SU-DHL-6 (cell line): ENCODE measurements around the gene MIER2.

ENCODE experiments used
- H2AFZ ChIP-seq: fragments of 200-600 bp; sonication (generic); 2 replicates; pipeline ENCODE4 v1.6.1; 2014; ENCODE audit warnings: low read depth, mild to moderate bottlenecking, moderate library complexity, mixed read lengths, antibody characterized with exemption, low read length; ENCODE audit not compliant: severe bottlenecking
- H3F3A ChIP-seq: fragments of 200-600 bp; shearing (Covaris generic); 2 replicates; pipeline ENCODE4 v1.6.0; 2016; ENCODE audit warnings: antibody characterized with exemption, mild to moderate bottlenecking; ENCODE audit not compliant: insufficient read depth
- H3K27ac ChIP-seq: fragments of 200-600 bp; sonication (generic); 2 replicates; pipeline ENCODE4 v1.5.1; 2016; ENCODE audit warnings: low read depth, mild to moderate bottlenecking, low read length, moderate library complexity, mixed read lengths
- H3K27me3 ChIP-seq: fragments of 200-600 bp; sonication (generic), shearing (Covaris generic); 2 replicates; pipeline ENCODE4 v1.6.0; 2014; ENCODE audit warnings: mild to moderate bottlenecking, low read length
- H3K36me3 ChIP-seq: fragments of 200-600 bp; sonication (generic); 2 replicates; pipeline ENCODE4 v1.6.1; 2014; ENCODE audit warnings: mild to moderate bottlenecking, low read length, mixed read lengths
- H3K4me2 ChIP-seq: fragments of 300-600, 200-600 bp; shearing (Covaris generic), sonication (generic); 2 replicates; pipeline ENCODE4 v1.6.0; 2014; ENCODE audit warnings: low read length, low read depth, mild to moderate bottlenecking; ENCODE audit not compliant: poor library complexity, severe bottlenecking
- H3K4me3 ChIP-seq: fragments of 200-600 bp; sonication (generic); 2 replicates; pipeline ENCODE4 v1.5.1; 2014; ENCODE audit warnings: antibody characterized with exemption, low read length, mild to moderate bottlenecking, mixed read lengths; ENCODE audit not compliant: insufficient read depth, poor library complexity, severe bottlenecking
- H3K79me2 ChIP-seq: fragments of 200-600 bp; sonication (generic); 2 replicates; pipeline ENCODE4 v1.6.1; 2014; ENCODE audit warnings: mild to moderate bottlenecking, low read length, moderate library complexity; ENCODE audit not compliant: insufficient read depth
- H3K9ac ChIP-seq: fragments of 200-600 bp; sonication (generic); 2 replicates; pipeline ENCODE4 v1.7.0; 2014; ENCODE audit warnings: mild to moderate bottlenecking, low read length
- H3K9me2 ChIP-seq: fragments of 200-600 bp; sonication (generic); replicated peaks from 2 replicates; pipeline ENCODE4 v1.6.1; 2014; ENCODE audit warnings: low read length; ENCODE audit not compliant: insufficient read depth
- H3K9me3 ChIP-seq: fragments of 200-600 bp; sonication (generic); 2 replicates; pipeline ENCODE4 v1.6.1; 2014; ENCODE audit warnings: low read length, mixed read lengths; ENCODE audit not compliant: insufficient read depth
- H4K20me1 ChIP-seq: fragments of 200-600 bp; sonication (generic); 2 replicates; pipeline ENCODE4 v1.6.1; 2014; ENCODE audit warnings: low read depth, mild to moderate bottlenecking, antibody characterized with exemption, low read length, moderate library complexity, mixed read lengths
- EZH2phosphoT487 ChIP-seq: fragments of 200-600 bp; sonication (generic), shearing (Covaris generic); conservative IDR thresholded peaks from 2 replicates; pipeline ENCODE4 v1.6.1; 2018; ENCODE audit warnings: mild to moderate bottlenecking, antibody characterized with exemption, low read length, moderate library complexity, mixed read lengths
- TF ChIP-seq, protein P1 (sequence below): fragments of 200-600 bp; sonication (generic); IDR thresholded peaks from one replicate; pipeline ENCODE4 v1.5.1; 2017; ENCODE audit warnings: antibody characterized with exemption, mild to moderate bottlenecking, low read length, moderate library complexity; ENCODE audit not compliant: insufficient read depth, poor library complexity, severe bottlenecking

Gene MIER2

DNA sequence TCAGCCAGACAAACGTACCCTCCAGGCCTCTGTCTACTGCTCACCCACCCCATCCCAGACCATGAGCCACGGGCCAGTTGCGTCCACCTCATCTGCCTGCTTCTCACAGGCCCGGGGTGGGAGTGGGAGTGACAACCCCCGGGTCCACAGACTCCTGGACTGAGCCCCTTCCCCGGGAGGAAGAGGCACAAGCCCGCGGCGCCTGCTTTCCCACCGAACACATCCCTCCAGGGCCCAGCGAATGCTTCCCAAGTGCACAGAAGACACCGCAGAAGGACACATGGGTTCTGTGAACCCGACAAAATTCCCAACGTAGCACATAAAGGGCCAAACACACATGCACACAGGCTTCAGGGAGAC, 35.4 kb downstream of the MIER2 start:
- Histone ChIP-seq H3K9ac (no peak overlapping the region), H3K79me2 (no peaks in the 10 kb centered on the region), H3K4me2 (no peak overlapping the region), H2AFZ (no peak overlapping the region), H3K9me2 (no peaks in the 10 kb centered on the region), H3F3A (no peaks in the 10 kb centered on the region), H3K27ac (no peak overlapping the region), H3K9me3 (no peaks in the 10 kb centered on the region), H4K20me1 (no peaks in the 10 kb centered on the region), H3K4me3 (no peak overlapping the region), H3K36me3 (no peaks in the 10 kb centered on the region), H3K27me3 (no peaks in the 10 kb centered on the region)
- TF ChIP-seq EZH2phosphoT487 = no peak
- TF ChIP-seq, protein P1, sequence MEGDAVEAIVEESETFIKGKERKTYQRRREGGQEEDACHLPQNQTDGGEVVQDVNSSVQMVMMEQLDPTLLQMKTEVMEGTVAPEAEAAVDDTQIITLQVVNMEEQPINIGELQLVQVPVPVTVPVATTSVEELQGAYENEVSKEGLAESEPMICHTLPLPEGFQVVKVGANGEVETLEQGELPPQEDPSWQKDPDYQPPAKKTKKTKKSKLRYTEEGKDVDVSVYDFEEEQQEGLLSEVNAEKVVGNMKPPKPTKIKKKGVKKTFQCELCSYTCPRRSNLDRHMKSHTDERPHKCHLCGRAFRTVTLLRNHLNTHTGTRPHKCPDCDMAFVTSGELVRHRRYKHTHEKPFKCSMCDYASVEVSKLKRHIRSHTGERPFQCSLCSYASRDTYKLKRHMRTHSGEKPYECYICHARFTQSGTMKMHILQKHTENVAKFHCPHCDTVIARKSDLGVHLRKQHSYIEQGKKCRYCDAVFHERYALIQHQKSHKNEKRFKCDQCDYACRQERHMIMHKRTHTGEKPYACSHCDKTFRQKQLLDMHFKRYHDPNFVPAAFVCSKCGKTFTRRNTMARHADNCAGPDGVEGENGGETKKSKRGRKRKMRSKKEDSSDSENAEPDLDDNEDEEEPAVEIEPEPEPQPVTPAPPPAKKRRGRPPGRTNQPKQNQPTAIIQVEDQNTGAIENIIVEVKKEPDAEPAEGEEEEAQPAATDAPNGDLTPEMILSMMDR = no peak

DNA sequence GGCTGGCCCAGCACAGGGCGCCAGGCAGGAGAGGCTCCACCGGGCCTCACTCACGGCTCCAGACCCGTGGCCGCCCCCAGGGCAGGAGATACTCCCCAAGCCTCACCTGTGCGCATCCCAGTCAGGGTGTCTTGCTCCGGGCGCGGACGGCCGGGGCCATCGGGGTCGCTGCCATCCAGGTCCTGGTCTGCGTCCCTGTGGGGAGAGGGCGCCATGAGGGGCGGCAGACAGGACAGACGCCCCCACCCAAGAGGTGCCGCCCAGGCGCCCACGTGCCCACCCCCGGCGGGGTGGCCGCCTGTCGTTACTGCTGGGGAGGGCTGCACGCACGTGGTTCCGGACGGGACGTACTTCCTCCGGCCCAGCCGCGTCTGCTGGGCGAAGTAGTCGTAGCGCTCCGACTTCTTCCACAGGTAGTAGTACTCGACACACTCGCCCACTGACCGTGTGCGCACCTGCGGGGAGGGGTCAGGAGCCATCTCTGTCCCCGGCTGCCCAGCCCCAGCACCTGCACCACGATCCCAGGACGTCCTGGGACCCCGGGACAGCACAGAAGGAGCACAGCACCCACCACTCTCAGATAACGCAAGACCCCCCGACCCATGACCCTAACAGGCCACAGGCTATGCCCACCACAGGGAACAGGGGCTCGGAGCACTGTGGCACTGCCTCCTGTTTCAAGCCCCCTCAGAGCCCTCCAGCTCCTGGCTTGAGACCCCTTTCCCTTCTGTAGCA, 36.0 kb downstream of the MIER2 start:
- H2AFZ ChIP-seq = no peak overlapping the region
- TF ChIP-seq, protein P1 = no peak
- no peak for TF ChIP-seq EZH2phosphoT487
- no peaks in the 10 kb centered on the region for H3F3A ChIP-seq
- H3K4me2 ChIP-seq = no peak overlapping the region
- H4K20me1 ChIP-seq = no peaks in the 10 kb centered on the region
- H3K27ac ChIP-seq = no peak overlapping the region
- no peaks in the 10 kb centered on the region for H3K36me3 ChIP-seq
- no peaks in the 10 kb centered on the region for H3K9me2 ChIP-seq
- no peaks in the 10 kb centered on the region for H3K9me3 ChIP-seq
- no peak overlapping the region for H3K4me3 ChIP-seq
- H3K27me3 ChIP-seq = no peaks in the 10 kb centered on the region
- no peaks in the 10 kb centered on the region for H3K79me2 ChIP-seq
- H3K9ac ChIP-seq = no peak overlapping the region

DNA sequence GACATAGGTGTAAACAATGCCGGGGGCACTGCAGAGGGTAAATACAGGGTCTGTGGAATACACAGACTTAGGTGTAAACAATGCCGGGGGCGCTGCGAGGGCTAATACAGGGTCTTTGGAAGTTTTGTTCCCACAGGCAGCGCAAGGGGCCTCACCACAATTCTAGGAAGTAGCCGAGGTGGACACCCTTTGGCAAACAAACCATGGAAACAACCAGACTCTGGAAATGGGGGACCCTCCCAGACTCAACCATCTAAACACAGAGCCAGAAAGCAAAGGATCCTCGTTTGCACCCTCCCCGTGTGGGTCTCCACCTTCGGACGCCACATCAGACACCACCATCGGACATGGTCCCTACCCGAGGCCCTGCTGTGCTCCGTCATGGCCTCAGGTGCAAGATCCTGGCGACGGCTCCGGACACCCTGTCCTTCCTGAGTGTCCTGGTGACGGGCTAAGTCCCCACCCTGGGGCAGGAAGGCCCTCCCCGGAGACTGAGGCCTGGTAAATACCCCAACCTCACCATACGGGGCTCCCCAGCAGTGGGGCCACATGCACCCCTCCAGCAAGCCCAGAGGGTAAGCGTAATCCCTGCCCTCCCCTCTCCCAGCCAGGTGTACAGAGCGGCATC, 36.7 kb downstream of the MIER2 start:
- Histone ChIP-seq H3K9me2 (no peaks in the 10 kb centered on the region), H3K79me2 (no peaks in the 10 kb centered on the region), H3F3A (no peaks in the 10 kb centered on the region), H3K27me3 (no peaks in the 10 kb centered on the region), H2AFZ (no peak overlapping the region), H3K36me3 (no peaks in the 10 kb centered on the region), H3K4me2 (no peak overlapping the region), H4K20me1 (no peaks in the 10 kb centered on the region), H3K9ac (no peak overlapping the region), H3K4me3 (no peak overlapping the region), H3K9me3 (no peaks in the 10 kb centered on the region), H3K27ac (no peak overlapping the region)
- TF ChIP-seq, protein P1 = no peak
- no peak for TF ChIP-seq EZH2phosphoT487
